ENCODE data around the gene CYGB.

CYGB gene

DNA sequence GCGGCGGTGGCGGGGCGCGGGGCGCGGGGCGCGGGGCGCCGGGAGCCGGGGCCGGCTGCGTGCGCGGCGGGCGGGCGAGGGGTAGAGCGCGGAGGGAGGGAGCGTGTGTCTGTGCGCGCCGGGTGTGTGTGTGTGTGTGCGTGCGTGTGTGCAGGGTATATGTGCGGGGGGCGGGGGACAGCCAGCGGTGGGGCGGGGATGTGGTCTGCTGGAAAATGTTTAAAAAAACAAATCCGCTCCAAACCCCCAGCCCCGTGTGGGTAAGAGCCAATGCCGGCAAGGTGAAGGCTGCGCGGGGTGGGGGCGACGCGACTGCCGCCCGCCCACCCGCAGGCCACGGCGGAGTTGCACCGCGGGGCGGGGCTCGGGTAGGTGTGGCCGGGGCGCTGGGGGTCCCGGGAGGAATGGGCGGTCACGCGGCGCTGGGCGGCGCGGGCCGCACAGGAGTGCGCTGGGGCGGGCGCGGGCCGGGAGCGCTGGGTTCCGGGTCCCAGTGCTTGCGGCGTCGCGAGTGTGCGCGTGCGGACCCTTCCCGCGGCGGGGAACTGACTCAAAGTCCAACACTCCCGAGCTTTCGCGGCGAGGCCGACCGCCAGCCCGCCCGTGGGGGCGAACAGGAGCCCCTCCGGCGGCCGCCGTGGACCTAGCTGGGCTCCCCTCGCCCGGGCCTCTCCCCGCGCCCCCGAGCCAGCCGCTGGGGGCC, at the start of gene CYGB:
TSS of gene CYGB (minus strand) at position 132 of the 703 bp plus-strand sequence. CDS start 167 bp downstream, outside the sequence.
- DNase-seq = no peak

DNA sequence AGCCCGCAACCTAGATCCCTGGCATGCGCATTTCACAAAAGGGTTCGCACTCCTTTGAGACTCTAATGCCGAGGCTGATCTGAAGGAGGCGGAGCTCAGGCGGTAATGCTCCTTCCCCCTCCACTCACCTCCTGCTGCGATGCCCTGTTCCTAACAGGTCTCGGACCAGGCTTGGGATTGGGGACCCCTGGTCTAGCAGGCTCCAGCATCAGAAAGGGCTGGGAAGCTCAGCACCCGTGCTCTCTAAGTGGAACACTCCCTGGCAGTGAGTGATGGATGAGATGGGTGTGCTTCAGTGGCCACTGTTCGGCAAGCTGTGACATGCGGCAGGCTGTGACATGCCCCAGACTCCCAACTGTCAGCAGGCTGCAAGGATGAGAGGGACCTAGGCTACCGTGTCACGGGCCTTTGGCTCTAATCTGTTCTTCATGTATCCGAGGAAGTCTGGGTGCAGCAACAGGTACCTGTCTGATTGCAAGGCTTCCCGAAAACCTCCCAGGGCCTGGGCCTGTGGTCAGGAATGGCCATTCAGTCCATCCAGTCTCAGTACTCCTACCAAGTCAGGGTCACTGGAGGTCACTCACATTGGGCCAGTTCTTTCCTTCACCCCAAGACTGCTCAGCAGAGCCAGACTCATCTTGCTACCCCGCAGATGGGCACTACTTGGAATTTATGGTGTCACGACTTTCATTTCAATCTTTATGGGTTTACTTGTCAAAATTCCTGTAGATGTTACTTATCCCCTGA, 49.4 kb upstream of the CYGB start:
- DNase-seq = no peak

DNA sequence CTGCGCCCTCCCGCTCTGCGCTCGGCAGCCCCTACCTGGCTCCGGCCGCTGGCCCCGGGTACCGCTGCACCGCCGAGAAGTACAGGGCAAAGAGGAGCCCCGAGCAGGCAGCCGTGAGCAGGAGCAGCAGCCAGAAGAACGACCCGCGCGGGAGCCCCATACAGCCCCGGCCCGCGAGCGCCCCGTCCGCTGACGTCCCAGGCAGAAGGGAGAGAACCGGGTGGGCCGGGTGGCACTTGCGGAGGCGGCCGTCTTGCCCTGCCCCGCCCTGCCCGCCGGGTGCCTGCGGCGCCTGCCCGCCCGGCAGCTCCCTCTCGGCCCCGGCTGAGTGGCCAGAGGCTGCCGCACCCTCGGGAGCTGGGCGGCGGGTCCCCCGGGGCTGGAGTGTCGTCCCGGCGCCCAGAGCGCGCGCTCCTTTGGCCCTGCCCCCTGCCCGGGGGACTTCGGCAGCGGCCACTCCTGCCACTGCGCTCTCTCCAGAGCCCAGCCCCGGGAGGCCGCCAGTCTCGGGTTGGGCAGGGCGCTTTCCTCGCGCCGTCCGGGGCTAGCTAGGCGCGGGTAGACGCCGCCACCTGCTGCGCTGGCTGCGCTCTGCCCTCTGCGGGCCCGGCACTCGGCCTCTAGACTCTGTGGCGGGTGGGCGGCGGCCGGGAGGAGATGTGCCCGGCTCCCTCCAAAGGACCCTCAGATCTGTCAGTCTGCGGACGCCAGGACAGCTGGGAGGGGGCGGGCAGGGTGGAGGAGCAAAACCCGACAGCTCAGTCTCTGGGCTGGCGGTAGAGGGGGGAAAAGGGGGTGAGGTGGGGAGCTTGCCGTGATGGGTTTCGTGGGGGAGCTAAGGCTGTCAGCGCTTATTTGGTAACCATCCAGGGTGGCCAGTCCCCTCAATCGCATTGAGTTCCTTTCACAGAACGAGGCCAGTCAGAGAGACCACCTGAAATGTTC, 48.4 kb upstream of the CYGB start, which contains the start of gene ST6GALNAC2:
TSS of gene ST6GALNAC2 (minus strand) at position 212 of the 945 bp plus-strand sequence. CDS start at position 160, 52 bp downstream.
- peak; percentile 37 for DNase-seq

DNA sequence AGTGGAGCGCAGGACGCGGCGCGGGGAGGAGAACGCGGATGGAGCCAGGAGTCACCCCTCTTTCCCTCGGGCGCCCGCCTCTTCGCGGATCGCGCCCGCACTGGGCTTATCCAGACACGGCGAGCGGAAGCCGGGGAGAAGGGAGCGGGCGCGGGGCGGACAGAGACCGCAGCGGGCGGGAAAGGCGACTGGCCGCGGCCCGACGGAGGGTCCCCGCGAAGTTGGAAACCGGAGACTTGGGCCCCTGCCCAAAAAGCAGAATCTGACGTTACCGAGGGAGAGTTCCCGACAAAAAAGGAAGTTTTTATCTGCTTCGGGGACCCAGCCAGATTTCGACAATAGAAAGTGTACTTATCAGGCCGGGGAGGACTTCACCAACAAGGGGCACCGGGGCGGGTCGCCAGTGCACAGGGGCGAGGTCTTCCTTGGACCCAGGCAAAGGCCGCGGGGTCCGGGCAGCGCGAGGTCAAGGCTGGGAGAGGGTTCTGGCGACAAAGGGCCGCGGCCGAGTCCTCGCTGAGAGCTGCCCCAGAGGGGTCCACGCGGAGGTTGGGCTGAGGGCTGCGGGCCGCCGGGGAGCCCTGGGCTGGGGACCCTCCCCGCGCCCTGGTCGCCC, 47.6 kb upstream of the CYGB start:
- no peak for DNase-seq

DNA sequence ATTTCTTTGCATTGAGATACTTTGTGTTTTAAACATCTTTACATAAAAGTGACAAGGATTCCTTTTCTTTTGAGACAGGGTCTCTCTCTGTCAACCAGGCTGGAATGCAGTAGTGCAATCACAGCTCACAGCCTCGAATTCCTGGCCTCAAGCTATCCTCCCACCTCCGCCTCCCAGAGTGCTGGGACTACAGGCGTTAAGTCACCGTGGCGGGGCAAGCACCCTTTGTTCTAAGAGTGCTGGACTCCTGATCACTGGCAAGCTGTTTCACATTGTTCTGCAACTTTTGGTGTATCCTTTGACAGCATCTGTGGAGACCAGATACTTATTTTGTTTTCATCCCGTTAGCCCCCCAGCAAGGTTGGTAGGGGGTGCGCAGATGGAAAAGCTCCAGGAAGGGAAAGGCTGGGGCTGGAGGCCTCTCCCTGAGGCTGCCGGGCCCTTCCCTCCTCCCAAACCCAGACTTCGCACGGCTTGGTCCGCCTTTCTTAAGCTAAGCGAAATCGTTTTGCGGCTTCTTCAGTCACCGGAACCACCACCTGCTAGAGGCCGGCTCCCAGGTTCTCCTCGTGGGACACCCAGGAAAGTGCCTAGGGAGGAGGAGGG, 47.0 kb upstream of the CYGB start:
- no peak for DNase-seq

DNA sequence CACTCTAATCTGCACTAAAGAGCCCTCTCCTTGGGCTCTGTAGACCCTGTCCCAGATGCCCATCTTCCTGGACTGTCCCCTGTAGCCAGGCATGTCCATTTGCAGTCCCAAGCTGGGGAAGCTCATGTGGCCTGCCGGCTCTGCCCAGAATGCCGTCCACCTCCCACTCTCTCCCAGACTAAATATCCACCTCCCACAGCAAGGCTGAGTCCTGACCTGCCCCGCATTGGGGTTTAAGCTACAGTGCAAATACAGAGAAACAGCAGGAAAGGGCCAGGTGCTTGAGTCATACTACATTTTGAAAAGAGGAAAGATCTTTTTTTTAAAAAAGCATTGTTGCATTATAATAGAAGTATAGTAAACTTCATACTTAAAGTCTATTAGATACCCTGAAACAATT, 45.2 kb upstream of the CYGB start:
- DNase-seq = no peak

DNA sequence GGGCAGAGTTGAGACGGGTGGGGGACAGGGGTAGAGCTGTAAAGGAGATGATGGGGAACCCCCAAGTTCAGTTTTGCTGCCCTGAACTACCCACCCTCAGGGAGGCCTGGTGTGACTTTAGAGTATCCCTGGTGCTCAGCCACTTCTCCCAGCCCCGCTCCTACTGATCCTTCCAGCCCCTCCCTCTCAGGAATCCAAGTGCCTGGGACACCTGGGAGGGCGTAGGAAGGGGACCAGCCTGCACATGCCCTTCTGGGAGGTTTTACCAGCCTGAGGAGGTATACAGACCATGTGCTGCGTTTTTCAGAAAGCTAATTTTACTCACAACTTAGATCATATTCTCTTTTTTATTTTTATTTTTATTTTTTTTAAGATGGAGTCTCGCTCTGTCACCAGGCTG, 44.0 kb upstream of the CYGB start:
- no peak for DNase-seq

DNA sequence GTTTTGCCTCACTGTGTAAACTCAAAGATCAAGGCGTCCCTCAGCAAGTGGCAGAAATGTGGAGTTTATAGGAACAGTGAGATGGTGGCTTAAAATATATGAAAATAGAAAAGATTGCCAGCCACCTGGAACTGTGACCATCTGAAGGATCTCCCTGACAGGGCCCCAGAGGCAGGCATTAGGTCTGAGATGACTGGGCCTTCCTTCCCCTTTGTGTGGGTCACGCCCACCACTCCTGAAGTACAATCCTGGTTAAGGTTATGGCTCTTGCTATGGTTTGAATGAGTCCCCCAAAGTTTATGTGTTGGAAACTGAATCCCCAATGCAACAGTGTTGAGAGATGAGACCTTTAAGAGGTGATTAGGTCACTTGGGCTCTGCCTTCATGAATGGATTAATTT, 41.8 kb upstream of the CYGB start:
- DNase-seq = no peak

DNA sequence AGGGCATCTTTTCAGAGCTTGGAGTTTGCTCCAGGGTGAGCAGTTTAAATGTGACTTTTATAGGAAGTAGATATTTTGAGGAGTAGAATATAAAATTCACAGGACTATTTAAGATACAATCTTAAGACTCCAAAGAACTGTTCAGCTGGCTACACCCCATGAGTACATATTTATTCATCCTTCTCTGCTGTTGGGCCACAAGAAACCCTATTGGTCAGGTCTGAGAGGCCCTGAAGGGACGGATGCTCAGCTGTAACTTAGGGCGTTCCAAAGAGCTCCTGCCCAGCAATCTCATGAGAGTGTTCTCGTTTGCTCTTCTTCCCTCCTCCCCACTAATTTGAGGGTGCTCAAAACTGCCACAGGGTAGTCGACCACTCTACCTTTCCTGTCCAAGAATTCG, 40.9 kb upstream of the CYGB start:
- DNase-seq = no peak

DNA sequence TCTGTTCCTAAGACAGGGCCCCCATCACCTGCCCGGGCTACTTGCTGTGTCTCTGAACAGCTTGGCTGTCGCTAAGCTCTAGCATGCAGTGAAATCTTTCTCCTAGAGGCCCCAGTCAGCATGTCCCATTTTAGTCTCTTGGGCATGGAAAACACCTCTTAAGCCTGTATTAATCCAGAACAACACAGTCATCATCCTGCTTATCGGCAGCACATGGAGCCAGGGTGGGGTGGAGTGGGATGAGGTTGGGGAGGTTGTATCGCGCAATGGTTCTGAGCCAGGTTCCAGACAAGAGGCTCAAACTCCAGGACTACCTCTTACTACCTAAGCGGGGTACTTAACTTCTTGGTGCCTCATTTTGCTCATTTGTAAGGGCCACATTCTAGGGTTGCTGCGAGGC, 40.4 kb upstream of the CYGB start:
- no peak for DNase-seq

DNA sequence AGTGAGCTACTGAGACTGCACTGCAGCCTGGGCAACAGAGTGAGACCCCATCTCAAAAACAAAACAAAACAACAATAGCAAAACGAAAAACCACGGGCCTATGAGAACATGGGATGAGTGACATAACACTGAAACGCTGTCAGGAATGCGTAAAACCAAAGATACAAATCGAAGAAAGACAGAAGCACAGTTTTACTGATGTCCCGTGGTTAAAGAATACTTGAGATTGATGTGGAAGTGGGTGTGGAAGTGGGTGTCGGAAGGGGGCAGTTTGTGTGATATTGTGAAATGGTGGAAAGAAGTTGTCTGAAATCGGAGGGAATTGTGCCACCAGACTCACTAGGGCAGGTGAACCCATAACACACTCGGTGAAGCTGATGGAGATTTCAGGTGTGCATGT, 38.7 kb upstream of the CYGB start:
- no peak for DNase-seq

DNA sequence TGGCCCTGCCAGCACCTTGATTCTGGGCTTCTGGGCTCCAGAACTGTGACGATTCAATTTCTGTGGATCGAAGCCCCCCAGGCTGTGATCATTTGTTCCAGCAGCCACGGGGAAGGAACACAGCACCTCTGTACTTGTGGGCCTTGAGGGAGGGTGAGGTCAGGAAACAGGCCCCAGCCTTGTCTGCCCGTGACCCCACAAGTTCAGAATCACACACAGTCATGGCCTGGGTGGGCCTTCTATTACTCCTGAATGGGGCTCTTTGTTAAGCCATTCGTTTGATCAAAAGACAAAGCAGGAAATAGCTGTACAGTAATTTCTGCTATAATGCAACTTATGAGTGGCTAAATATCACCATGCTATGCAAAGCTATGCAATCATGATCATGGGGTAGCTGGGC, 38.1 kb upstream of the CYGB start:
- no peak for DNase-seq

DNA sequence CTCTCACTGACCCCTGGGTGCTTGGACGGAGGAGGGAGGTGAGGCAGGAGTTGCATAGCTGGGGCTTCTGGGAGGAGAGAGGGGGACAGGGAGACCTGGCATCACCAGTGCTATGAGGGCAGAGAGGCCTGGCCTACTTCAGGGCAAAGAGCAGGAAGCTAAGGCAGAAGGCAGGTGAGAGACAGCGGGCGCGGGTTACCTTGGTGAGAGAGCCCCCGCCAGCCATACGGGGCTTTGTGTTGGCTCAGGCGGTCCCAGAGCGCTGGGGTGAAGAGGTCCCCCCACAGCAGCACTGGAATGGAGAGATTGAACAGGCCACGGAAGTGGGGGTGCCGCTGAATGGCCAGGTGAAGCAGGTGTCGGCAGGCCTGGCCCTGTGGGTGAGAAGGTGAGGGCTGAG, 36.7 kb upstream of the CYGB start:
- no peak for DNase-seq

DNA sequence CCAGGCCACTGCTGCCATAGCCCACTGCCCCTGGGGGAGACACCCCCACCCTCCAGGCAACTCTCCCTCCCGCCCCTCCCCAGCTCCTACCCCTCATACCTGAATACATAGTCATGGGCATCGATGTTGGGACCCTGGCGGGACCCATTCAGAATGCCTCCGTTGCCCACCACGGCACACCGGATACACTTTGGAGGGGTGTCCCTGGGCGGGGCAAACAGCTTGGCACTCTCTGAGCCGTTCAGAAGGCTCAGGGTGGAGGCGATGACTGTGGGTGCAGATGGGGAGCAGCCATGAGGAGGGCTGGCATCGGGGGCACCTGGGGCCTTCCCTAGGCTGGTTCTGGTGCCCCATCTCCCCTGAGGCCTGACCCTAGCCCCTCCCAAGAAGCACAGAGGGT, 35.6 kb upstream of the CYGB start:
- DNase-seq = no peak

DNA sequence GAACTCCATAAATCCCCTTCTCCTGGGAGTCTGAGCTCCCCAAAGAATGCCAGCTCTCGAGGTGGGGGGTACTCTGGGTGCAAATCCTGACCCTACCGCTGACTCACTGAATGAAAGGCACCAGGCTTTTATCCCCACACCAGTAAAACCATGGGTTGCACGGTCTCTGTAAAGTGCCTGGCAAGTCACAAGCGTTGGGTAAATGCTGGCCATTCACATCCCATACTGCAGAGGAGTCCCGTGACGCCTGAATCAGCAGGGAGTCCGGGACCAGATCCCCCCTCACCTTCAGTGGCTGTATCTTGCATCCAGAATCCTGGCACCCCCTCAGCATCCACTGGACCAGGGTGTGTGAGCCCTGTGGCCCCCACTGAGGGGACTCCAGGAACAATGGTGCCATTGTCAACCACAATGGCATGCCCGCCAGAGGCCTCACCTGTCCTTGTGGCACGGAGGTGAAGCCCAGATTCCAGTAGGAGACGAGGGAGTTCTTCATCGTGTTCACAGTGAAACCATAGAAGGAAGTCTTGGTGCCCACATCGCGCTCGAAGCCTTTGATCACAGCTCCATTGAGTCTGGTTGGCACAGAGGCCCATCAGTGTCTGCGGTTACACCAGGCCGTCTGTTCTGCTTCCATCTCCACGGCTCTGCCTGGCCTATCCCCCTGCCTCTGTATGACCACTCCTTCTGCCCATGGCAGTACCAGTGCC, 34.8 kb upstream of the CYGB start:
- no peak for DNase-seq

DNA sequence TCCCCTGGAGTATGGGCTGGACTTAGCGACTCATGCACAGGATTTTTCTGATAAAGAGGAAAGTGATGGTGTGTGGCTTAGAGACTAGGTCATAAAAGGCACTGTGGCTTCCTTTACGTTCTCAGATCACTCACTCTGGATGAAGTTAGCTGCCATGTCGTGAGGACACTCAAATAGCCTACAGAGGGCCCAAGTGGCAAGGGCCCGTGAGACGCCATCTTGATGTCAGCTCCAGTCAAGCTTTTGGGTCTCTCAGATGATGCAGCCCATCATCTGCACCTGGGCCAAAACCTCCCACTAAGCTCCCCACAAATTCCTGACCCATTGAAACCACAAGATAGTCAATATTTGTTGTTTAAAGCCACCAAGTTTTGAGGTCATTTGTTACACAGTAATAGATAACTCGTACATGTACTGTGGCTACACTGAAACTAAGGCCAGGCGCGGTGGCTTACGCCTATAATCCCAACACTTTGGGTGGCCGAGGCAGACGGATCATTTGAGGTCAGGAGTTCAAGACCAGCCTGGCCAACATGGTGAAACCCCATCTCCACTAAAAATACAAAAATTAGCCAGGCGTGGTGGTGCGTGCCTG, 33.5 kb upstream of the CYGB start:
- no peak for DNase-seq

DNA sequence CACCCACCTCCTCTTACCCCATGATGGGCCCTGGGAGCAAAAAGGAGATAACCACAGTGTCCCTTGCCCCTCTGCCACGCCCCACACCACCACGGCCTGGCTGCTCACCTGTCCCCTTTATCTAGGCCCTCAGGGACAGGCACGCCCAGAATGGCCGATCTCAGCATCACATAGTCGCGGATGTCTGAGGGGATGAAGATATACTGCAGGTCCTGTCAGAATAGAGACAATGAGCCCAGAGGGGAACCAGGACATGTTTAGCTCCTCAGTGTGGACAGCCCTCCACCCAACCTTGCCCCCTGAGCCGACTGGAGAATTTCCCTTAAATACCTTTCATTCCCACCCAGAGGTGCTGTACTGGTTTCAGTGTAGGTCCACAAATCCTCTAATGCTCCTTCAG, 32.9 kb upstream of the CYGB start:
- DNase-seq = no peak

DNA sequence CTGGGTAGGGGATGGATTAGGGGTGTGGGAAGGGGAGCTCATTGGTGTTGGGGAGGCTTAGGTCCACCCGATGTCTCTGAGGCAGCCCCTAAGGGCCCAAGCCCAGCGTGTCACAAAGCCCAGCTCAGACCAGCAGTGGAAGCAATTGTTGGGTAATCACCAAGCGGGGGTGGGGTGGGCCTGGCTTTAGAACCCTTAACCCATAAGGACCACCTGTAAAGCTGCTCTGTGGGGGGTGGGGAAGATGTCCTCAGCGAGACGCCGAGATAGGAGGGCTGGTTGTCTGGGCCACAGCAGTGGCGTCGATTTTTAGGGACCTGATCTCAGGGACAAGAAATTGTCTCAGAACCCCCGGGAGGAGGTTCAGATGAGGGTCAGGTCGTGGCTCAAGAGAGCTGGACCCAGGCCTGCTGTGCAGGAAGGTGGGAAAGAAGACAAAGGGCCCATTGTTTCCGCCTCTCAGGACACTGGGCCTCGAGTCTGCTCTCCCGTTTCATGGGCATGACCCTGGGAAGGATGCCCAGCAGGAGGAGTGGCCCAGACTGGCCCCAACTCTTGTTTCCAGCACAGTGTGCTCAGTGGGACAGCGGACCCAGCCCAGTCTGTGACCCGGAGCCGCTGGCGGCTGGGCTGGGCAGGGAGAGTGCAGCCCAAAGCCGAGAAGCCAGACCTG, 32.2 kb upstream of the CYGB start:
- DNase-seq = no peak

DNA sequence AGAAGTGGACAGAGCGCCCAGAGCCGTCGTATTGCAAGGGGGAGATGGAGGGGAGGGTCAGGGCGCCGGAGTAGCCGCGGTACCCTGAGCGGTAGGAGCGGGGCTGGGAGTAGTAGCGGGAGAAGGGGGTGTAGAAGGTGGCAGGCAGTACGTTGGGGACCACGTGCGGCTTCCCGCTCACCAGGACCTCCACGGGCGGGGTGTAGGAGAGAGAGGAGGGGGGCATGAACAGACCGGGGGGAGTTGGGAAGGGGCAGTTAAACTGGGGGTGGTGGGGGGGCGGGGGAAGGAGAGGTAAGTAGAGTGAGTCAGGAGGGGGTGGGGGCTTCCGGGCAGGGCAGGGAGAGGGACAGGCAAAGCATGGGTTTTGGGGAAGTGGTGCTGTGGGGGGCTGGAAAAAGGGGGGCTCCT, 31.3 kb upstream of the CYGB start:
- no peak for DNase-seq

DNA sequence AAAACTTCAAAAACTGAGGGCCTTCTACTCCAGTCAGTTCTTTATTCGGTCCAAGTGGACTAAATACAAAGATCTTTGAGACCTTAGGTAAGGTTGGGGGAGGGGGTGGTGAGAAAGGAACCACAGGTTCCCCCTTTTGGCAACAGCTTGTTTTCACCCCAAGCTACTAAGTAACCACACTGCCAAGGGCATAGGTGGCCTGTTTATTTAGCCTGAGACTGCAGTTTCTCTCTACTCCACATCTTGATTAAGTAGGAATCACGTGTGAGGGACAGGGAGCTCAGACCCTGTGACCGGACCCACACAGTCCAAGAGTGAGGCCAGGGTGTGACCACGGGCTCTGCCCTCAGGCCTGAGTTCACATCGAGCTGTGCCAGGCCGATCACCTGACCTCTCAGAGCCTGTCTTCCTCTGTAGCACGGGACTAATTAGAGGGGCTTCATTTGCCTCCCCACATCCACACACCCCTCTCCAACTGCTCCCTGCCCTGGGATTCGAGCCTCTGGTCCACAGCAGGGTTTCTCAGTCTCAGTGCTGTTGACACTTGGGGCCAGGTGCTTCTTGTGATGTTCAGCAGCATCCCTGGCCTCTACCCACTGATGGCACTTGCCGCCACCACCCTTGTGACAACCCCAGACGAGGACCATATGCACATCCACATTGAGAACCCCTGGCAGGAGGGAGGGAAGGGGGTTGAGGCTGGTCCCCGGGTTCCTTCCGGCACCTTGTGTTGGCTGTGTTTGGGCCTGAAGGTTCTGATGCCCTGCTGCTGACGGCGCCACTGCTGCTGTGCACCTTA, 30.3 kb upstream of the CYGB start:
- no peak for DNase-seq

Data from NCI-H1092 treated with DMSO at 0.1 percent for 48 hours (cell line).